Measurements from ENCODE around the gene NFE2L1.

DNA sequence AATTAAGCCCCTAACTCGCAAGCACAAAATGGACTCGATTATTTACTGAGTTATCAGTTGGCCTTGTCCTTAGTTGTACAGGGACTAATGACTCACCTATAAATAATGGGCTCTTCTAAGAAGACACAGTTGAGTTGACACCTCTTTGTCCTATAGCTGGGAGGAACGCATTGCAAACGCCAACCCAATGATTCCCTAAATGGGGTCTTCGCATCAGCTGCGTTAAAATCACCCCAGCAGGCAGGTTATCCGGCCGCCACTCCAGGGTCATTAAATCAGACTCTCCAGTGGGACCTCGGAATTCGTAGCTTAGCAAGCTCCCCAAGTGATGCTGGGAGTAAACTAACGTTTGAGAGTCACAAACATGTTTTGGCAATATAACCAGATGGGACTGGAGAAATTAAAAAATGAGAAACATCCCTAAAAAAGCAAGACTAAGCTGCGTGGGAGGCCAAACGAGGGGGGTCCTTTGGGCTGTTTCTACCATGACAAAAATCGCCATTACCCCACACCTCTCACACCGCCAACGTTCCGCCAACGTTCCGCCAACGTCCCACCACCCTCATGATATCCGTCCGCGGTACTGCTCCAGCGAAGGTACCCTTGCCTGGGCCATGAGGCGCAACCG is 932 bp upstream of the NFE2L1 start:
- TF ChIP-seq POLR2A (IDR thresholded peaks at IDR 0.05) (no peak), CTCF (IDR thresholded peaks at IDR 0.05) (peak in 1 of 6 experiments; percentile 3)
